HG03457 (cell line): ENCODE results near the gene PDS5B.
A peak's percentile ranks its signal among the peaks of the same experiment; 100 is the strongest.
"Not testable (repeated sequence)": the region's sequence is repeated elsewhere in the genome, so short reads cannot be mapped to it uniquely, and the experiment has no call there.

Experiments used
- ATAC-seq: cut with Tn5 transposase; IDR thresholded peaks from one replicate; pipeline ENCODE4 v1.9.1; 2021; ENCODE audit warnings: moderate number of reproducible peaks; ENCODE audit not compliant: unreplicated experiment

Gene PDS5B, protein sequence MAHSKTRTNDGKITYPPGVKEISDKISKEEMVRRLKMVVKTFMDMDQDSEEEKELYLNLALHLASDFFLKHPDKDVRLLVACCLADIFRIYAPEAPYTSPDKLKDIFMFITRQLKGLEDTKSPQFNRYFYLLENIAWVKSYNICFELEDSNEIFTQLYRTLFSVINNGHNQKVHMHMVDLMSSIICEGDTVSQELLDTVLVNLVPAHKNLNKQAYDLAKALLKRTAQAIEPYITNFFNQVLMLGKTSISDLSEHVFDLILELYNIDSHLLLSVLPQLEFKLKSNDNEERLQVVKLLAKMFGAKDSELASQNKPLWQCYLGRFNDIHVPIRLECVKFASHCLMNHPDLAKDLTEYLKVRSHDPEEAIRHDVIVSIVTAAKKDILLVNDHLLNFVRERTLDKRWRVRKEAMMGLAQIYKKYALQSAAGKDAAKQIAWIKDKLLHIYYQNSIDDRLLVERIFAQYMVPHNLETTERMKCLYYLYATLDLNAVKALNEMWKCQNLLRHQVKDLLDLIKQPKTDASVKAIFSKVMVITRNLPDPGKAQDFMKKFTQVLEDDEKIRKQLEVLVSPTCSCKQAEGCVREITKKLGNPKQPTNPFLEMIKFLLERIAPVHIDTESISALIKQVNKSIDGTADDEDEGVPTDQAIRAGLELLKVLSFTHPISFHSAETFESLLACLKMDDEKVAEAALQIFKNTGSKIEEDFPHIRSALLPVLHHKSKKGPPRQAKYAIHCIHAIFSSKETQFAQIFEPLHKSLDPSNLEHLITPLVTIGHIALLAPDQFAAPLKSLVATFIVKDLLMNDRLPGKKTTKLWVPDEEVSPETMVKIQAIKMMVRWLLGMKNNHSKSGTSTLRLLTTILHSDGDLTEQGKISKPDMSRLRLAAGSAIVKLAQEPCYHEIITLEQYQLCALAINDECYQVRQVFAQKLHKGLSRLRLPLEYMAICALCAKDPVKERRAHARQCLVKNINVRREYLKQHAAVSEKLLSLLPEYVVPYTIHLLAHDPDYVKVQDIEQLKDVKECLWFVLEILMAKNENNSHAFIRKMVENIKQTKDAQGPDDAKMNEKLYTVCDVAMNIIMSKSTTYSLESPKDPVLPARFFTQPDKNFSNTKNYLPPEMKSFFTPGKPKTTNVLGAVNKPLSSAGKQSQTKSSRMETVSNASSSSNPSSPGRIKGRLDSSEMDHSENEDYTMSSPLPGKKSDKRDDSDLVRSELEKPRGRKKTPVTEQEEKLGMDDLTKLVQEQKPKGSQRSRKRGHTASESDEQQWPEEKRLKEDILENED (N-terminal part only)

DNA sequence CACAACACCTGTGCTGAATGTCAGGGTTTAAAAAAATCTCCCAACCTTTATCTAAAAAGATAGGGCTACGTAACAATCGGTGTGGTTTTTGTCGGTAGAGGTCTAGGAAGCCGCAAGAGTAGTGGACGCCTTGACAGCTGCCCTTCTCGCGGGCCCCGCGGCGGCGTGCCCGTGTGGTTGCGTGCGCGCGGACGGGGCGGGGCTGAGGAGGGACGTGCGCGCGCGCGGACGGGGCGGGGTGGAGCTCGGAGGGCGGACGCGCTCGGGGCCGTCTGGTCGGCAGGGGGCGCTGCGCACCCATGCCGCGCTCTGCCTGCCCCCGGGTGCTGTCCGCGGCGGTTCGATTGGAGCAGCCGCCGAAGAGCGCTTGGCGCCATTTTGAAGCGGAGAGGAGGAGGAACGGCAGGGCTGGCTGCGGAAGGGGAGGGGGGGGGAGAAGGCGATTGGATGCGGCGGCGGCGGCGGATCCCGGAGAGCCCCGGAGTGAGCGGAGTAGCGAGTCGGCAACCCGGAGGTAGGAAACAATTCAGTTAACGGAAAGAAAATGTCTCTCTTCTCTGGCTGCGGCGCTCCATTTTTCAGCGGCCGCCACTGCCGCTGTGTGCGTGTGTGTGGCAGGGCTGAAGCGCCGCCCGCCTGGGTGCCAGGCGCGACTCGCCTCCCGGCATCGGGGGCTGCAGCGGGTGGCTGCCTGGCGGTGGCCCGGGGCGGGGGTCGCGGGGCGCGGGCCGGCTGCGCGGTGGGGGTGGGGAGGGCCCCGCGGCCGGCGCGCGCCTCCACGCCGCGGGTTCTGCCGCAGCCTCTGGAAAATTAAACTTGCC lies at the start of gene PDS5B:
TSS of gene PDS5B (plus strand) at position 373 of the 821 bp plus-strand sequence. CDS start 62,321 bp downstream, outside the sequence.
- peak; percentile 83 for ATAC-seq

DNA sequence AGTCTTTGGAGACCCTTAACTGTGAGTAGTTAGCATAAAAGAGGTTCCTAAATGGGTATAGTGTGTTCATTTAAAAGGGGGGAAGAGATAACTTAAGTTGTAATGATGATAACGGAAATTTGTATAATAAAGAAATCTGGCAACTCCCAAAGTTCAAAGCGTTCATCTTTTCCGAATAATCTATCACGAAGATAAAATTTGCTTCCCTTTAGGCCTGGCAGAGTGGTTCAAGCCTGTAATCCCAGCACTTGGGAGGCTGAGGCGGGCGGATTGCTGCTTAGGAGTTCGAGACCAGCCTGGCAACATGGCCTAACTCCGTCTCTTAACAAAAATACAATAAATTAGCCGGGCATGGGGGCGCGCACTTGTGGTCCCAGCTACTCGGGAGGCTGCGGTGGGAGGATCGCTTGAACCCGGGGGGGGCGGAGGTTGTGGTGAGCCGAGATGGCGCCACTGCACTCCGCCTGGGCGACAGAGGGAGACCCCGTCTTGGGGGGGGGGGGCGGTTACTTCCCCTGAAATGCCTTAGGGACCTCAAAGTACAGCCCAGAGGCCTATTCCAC lies 48.6 kb upstream of the PDS5B start:
- no peak for ATAC-seq

DNA sequence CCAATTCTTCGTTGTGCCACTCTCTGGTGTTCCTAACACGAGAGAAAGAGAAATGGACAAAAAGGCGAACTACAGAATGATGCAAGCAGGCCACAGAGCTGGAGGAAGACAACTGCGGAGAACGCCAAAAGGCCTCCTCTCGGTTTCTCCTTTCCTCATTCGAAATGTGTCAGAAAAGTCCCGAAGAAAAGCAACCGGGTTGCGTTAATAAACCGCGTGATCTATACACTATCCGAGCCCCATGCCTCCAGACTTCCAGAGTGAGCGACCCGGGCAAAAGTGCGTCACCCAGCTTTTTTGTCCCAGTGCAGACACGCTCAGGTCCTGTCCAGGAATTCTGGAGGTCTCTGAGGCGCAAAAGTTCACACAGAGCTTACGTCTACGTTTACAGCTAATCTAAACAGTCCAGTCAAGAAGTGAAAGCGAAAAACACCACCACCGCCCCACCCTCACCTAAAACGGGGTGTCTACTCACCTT lies 48.1 kb upstream of the PDS5B start:
- ATAC-seq, result peak; percentile 63

DNA sequence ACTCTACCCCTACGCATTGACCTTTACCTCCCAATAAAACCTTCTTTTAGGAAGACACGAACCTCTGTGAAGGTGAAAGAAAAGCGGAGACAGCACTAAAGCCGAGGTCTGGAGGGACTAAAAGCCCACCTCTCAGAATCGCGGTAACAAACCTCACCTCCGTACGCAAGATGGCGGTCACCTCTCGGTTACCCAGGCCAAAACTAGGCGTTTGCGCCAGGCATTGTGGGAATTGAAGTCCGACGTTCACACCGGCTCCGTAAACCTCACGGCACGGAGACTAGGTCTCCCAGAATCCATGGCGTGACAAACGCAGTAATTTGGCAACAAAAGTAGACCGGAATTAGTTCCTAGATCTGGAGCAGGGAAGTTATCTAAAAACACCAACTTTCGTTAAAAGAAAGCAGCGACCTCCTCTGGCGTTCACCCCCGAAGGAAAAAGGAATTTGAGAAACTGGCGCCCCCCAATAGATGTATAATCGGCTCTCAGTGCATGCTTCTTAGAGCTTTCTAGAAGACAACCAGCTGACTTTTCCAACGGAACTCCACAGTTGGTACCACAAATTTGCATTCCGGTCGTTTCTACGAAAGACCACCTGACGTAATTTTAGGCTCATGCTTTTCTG lies 47.5 kb upstream of the PDS5B start, which contains the start of gene N4BP2L2:
TSS of gene N4BP2L2 (minus strand) at position 175 of the 626 bp plus-strand sequence. CDS start 1,768 bp downstream, outside the sequence.
- ATAC-seq, result peak; percentile 92

DNA sequence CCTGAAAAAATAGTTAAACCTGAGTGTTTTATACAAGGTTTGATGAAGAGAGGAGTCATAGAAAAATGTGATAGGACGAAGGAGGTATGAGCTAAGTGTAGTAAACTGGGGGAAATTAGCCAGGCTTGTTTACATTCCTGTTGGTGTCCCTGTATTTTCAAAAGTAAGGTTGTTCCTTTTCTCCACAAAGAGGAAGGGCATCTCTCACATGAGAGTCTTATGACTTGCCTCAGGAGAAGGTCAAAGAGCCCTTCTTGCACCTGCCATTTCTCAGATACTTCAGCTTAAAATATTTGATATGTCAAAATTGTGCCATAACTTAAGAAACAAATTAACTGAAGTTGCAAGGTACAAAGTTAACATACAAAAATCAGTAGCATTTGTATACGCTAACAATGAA lies 44.0 kb upstream of the PDS5B start:
- no peak for ATAC-seq

DNA sequence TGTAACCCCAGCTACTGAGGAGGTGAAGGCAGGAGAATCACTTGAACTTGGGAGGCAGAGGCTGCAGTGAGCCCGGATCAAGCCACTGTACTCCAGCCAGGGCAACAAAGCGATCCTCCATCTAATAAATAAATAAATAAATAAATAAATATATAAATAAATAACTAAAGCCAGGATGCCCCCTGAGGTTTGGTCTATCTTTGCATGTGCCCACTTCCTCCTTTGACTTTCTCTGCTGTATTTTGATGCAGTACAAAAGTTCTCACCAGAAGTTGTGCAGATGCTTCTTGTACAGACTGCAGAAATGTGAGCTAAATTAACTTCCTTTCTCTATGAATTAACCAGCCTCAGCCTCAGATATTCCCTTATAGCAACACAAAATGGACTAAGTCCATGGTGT lies 41.2 kb upstream of the PDS5B start:
- no peak for ATAC-seq

DNA sequence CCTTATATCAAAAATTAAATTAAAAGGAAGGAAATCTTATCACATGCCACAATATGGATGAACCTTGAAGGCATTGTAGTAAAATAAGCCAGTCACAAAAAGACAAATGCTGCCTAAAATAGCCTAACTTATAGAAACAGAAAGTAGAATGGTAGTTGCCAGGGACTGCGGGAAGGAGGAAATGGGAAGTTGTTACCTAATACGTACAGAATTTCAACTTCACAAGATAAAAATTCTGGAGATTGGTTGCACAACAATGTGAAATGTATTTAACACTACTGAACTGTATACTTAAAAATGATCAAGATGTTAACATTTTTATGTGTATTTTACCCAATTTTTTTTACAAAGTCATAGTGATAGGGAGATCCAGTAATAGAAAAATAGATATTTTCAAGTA lies 37.4 kb upstream of the PDS5B start:
- ATAC-seq, result no peak

DNA sequence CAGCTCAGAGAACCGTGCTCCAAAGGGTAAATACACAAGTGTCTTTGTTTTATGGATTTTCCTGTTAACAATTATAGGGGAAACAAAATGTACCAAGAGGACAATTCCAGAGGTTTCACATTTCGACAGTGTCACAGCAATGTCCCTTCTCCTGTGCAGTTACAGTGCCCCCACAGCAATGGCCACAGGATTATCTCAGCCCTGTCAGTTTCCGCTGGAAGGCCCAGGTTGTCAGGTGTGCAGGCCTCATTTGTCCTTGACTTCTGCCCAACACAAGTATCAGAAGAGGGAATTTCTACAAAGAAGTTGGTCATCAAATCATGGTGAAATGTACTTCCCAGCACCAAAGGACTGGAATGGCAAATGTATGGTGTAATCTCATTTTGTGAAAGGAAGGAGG lies 36.5 kb upstream of the PDS5B start:
- no peak for ATAC-seq

DNA sequence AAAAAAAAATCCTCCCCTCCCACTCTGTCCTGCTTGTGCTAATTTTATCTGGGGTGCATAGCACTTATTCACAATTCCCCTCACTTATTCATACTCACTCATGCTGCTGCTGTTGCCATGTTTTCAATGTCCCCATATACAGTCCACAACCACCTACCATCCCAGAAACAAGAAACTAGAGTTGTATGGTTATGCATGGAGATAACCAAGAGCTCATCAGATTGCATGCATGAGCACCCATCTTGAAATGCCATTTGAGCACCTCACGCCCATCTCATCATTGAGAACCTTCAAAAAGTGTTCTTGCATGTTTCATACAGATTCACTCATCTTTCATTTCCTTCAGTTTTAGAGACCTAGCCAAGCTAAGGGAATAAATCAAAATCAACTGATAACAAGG lies 32.5 kb upstream of the PDS5B start:
- no peak for ATAC-seq

DNA sequence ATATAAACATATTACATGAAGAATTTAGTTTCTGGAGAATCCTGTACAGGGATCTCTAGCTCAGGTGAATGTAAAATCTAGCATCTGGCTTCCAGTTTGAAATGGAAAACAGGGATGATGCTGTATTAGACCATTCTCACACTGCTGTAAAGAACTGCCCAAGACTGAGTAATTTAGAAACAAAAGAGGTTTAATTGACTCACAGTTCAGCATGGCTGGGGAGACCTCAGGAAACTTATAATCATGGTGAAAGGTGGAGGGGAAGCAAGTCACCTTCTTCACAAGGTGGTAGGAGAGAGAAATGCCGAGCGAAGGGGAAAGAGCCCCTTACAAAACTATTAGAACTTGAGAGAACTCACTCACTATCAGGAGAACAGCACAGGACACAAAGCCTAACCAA lies 30.6 kb upstream of the PDS5B start:
- no peak for ATAC-seq

DNA sequence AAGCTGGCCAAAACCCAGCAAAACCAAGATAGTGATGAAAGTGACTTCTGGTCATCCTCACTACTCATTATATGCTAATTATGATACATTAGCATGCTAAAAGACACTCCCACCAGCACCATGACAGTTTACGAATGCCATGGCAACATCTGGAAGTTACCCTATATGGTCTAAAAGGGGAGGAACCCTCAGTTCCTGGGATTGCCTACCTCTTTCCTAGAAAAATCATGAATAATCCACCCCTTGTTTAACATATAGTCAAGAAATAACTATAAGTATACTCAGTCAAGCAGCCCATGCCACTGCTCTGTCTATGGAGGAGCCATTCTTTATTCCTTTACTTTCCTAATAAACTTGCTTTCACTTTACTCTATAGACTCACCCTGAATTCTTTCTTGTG lies 25.4 kb upstream of the PDS5B start:
- ATAC-seq, result not testable (repeated sequence)

DNA sequence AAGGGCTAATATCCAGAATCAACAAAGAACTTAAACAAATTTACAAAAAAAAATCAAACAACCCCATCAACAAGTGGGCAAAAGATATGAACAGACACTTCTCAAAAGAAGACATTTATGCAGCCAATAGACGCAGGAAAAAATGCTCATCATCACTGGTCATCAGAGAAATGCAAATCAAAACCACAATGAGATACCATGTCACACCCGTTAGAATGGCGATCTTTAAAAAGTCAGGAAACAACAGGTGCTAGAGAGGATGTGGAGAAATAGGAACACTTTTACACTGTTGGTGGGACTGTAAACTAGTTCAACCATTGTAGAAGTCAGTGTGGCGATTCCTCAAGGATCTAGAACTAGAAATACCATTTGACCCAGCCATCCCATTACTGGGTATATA lies 10.6 kb upstream of the PDS5B start:
- not testable (repeated sequence) for ATAC-seq

DNA sequence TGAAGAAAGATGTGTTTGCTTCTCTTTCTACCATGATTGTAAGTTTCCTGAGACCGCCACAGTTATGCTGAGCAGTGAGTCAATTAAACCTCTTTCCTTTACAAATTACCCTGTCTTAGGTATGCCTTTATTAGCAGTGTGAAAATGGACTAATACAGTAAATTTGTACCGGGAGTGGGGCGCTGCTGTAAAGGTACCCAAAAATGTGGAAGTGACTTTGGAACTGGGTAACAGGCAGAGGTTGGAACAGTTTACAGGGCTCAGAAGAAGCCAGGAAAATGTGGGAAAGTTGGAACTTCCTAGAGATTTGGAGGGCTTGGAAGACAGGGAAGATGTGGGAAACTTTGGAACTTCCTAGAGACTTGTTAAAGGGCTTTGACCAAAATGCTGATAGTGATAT lies 9.2 kb upstream of the PDS5B start:
- ATAC-seq, result no peak

DNA sequence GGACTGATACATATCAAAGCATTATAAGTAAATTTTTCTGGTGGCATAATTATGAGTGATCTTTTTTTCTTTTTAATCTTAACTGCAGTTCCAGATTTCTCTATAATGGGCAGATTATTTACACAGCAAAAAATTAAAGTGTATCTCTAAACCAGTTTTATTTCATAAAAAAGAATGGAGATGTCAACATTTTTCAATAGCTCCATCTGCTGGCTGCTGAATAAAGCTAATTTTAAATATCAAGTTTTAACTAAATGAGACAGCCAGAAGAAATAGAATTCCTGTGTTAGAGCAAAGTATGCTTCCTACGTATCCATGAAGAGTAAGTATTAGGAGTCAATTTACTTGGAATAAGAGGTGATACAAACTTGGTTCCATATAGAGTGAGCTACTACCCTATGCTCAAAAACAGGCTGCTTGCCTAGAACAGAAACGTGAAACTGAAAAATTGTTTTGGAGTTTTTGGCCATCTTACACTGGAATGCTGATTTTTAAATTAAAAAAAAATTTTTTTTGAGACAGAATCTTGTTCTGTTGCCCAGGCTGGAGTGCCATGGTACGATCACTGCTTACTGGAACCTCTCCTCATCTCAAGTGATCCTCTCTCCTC lies 5.0 kb upstream of the PDS5B start:
- ATAC-seq, result no peak

DNA sequence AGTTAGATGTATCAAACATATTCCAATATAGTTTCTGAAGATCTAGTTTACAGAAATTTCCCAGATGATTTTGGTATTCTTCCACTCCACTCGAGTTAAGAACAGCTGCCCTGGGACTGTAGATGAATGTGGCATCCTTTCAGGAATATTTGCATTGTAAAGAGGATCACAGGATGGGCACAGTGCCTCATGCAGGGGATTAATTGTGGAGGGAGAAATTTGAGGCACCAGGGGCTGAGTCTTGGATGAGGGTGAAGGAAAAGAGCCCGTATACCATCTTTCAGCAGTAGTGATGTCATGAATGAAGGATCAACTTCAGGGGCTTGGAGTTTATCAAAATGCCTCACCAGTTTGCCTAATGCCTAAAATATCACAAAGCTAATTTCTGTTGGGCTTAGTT lies 4.0 kb upstream of the PDS5B start:
- no peak for ATAC-seq

DNA sequence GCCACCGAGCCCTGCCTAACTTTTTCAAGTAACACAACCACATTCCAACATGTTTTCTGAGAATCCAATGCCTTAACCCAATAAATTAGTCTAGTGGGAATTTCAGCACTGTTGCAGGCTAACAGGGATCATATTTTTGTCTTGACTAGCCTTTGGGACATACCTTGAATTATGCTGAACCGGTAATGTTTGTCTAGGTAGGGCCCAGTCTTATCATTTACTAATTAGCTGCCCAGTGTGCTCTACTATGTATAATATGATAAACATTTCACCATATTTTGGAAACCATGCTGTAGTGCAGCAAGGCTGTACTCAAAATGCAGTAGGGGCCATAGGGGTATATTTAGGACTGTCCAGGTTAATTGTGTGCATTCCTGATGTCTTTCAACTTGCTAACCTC lies 3.3 kb upstream of the PDS5B start:
- ATAC-seq, result no peak

DNA sequence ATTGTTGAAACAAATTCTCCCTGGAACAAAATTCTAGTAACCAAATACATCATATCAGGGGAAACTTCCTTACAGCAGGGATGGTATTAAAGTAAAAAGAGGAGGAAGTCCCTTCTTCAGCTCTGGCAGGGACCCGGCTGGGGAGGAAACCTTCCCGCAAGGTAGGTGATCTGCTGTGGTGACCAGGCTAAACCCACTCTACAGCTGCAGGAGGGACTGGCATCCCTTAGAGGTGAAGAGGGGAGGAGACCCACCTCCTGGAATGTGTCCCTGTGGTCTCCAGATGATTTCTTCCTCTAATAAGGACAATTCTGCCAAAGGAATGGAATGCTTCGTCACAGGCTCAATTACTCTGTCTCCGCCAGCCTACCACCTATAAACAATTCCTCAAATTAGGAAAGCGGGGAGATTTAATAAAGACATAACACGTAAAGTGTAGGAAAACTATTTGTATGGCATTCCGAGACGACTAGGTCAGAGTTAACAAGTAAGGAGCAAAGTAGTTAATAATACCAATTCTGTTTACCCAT lies 637 bp upstream of the PDS5B start:
- no peak for ATAC-seq

DNA sequence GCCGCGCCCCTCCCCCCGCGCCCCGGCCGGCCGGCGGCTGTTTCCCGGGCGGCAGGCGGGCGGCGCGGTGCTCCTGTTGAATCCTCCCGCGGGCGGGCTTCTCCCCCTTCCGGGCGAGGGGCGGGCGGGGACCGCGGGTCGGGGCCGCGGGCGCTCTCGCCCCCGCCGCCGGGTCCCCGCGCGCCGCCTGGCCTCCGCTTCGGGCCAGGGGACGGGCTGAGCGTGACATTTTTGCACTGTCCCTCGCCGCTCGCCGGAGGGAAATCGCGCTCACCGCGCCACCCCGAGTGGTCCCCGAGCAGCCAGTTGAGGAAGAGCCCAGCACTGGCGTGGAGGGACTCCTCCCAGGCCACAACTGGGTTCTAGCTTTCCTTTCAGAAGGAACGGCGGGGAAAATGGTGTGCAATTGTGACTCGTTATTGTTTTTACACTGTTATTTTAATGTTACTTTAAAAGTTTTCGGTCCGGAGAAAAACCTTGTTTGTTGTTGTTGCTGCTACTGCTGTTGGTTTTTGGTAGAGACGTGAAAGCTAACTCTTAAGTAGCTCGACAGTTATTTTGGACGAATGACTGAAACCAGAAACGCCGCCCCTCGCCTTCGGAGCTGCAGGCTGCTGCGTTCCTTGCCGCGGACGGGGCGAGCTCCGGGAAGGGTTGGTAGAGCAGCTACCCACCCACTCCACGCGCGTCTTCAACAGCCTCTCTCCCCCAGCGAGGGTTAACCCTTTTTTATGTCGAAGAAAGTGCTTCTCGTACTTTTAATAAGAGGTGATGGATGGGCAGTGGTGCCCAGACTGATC lies 959 bp downstream of the PDS5B start:
- peak; percentile 18 for ATAC-seq
